ENCODE measurements around the gene MAP4.

- TF ChIP-seq, protein P1, sequence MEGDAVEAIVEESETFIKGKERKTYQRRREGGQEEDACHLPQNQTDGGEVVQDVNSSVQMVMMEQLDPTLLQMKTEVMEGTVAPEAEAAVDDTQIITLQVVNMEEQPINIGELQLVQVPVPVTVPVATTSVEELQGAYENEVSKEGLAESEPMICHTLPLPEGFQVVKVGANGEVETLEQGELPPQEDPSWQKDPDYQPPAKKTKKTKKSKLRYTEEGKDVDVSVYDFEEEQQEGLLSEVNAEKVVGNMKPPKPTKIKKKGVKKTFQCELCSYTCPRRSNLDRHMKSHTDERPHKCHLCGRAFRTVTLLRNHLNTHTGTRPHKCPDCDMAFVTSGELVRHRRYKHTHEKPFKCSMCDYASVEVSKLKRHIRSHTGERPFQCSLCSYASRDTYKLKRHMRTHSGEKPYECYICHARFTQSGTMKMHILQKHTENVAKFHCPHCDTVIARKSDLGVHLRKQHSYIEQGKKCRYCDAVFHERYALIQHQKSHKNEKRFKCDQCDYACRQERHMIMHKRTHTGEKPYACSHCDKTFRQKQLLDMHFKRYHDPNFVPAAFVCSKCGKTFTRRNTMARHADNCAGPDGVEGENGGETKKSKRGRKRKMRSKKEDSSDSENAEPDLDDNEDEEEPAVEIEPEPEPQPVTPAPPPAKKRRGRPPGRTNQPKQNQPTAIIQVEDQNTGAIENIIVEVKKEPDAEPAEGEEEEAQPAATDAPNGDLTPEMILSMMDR (IDR thresholded peaks at IDR 0.05), result no peak
- no peak for TF ChIP-seq POLR2A (IDR thresholded peaks at IDR 0.05)
- TF ChIP-seq POLR2AphosphoS5 (IDR thresholded peaks at IDR 0.05; ENCODE audit: insufficient read depth in 1 of 2, low read depth in 1 of 2), result no peak
Measured at GRCh38 chr3:48000212-48000611, 16.0 kb downstream of the MAP4 start.
